ENCODE measurements around the gene AKT3. TPM values are rescaled to one million over a fixed set of nuclear protein-coding genes. Genes with fewer than 3 reads are reported as not detected.

AKT3 gene
- total RNA-seq, 1 donor from 2014 or later: 61.9 TPM

DNA sequence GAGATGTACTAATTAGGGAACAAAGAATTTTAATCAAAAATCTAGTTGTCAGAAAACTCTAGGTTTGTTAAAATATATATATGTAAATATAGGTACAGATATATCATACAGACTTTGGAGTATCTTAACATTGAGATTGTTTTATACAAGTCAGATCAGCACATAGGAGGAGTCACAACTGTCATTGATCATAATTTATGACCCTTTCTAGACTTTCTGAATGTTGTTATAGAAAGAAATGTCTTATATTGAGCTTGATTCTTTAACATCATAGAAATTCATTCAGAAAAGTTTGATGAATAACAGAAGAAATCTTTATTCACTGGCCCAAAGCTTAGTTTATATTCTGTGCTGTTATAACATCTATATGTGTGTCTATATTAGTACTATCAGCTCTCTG lies 408.4 kb downstream of the AKT3 start:
- intact Hi-C loops (cut with DNase I): no loop called here
- Histone ChIP-seq H3K4me1 (no peaks in the 10 kb centered on the region), H3K36me3 (no peaks in the 10 kb centered on the region), H3K27ac (no peak overlapping the region), H3K27me3 (no peaks in the 10 kb centered on the region), H3K9me3 (no peaks in the 10 kb centered on the region), H3K4me3 (no peak overlapping the region)
- TF ChIP-seq, protein P1, sequence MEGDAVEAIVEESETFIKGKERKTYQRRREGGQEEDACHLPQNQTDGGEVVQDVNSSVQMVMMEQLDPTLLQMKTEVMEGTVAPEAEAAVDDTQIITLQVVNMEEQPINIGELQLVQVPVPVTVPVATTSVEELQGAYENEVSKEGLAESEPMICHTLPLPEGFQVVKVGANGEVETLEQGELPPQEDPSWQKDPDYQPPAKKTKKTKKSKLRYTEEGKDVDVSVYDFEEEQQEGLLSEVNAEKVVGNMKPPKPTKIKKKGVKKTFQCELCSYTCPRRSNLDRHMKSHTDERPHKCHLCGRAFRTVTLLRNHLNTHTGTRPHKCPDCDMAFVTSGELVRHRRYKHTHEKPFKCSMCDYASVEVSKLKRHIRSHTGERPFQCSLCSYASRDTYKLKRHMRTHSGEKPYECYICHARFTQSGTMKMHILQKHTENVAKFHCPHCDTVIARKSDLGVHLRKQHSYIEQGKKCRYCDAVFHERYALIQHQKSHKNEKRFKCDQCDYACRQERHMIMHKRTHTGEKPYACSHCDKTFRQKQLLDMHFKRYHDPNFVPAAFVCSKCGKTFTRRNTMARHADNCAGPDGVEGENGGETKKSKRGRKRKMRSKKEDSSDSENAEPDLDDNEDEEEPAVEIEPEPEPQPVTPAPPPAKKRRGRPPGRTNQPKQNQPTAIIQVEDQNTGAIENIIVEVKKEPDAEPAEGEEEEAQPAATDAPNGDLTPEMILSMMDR (IDR thresholded peaks at IDR 0.05): no peak
- DNase-seq (ENCODE audit: extremely low spot score in 2 of 2): no peak

DNA sequence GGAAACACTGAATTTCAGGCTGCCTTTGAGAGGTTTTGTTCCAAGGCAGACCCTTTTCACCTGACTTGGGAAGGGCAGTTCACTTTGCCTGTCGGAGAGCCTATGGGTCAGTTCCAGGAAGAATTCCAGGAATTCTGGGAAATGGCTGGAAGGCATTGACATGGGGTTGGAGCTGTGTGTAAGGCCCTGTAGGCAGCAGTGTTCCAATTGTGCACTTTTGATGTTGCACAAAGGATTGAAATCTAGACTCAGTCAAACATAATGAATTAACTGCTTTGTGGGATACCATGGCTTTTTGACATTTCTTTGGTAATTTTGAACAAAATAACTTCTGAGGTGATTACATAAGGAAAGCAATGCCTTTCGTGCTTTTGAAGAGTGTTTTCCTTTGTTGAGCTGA lies 409.6 kb downstream of the AKT3 start:
- no peak for DNase-seq (ENCODE audit: extremely low spot score in 2 of 2)
- Histone ChIP-seq H3K9me3 (no peaks in the 10 kb centered on the region), H3K27me3 (no peaks in the 10 kb centered on the region), H3K27ac (no peak overlapping the region), H3K4me3 (no peak overlapping the region), H3K36me3 (no peaks in the 10 kb centered on the region), H3K4me1 (no peaks in the 10 kb centered on the region)
- no peak for TF ChIP-seq POLR2AphosphoS5 (IDR thresholded peaks at IDR 0.05; ENCODE audit: insufficient read depth in 1 of 2, low read depth in 1 of 2)
- TF ChIP-seq, protein P1 (IDR thresholded peaks at IDR 0.05): no peak
- TF ChIP-seq POLR2A (IDR thresholded peaks at IDR 0.05): no peak
- intact Hi-C loops (cut with DNase I): no loop called here

DNA sequence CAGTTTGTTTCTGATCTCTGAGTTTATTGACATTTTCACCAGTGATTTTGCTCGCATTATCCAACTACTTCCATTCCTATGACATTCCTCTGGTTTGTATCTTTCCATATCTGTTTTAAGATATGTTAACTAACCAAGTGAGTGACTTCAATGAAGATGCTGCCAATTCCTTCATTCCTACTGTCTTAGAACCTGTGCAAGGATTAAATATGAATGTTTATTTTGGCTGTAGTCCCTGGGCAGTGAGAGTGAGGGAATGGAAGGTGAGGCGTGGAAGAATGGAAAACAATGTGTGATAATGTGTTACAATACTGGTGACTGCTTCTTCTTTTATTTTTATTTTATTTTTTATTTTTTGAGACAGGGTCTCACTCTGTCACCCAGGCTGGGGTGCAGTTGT lies 411.2 kb downstream of the AKT3 start:
- H3K9me3 ChIP-seq: no peaks in the 10 kb centered on the region
- H3K27me3 ChIP-seq: no peaks in the 10 kb centered on the region
- H3K4me1 ChIP-seq: no peaks in the 10 kb centered on the region
- H3K27ac ChIP-seq: no peak overlapping the region
- intact Hi-C loops (cut with DNase I): no loop called here
- no peak for DNase-seq (ENCODE audit: extremely low spot score in 2 of 2)
- H3K36me3 ChIP-seq: no peaks in the 10 kb centered on the region
- TF ChIP-seq POLR2AphosphoS5 (IDR thresholded peaks at IDR 0.05; ENCODE audit: insufficient read depth in 1 of 2, low read depth in 1 of 2) (no peak), POLR2A (IDR thresholded peaks at IDR 0.05) (no peak)
- TF ChIP-seq, protein P1 (IDR thresholded peaks at IDR 0.05): no peak
- H3K4me3 ChIP-seq: no peak overlapping the region

Other genes with a start within 250 kb of the AKT3 start
- 8.8 TPM for gene ZBTB18, start 201.0 kb upstream of the AKT3 start, total RNA-seq

Data from vagina (tissue), 2 donors.